GM18519 (cell line): ENCODE data around the gene PPIF.

Experiments
- ATAC-seq: cut with Tn5 transposase; IDR thresholded peaks from one replicate; pipeline ENCODE4 v1.9.1; 2021; ENCODE audit warnings: mild to moderate bottlenecking, moderate library complexity; ENCODE audit not compliant: unreplicated experiment, low FRiP score

Gene PPIF

DNA sequence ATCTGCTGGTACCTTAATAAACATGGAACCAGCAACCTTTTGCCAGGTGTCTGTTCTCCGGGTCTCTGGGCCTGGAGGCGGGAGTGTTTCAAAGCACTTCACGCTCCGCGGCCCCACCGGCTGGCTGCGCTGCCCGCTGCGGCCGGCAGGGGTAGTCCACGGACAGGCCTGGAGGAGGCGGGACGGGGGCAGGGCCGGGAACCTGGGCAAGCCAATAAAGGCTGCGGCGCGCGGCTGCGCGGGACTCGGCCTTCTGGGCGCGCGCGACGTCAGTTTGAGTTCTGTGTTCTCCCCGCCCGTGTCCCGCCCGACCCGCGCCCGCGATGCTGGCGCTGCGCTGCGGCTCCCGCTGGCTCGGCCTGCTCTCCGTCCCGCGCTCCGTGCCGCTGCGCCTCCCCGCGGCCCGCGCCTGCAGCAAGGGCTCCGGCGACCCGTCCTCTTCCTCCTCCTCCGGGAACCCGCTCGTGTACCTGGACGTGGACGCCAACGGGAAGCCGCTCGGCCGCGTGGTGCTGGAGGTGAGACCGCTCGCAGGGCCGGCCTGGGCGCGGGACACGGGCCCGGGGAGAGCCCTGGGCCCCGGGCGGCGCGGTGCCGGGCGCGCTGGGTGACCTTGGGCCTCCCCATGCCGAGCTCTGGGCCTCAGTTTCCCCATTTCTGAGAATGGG is at the start of gene PPIF:
TSS of gene PPIF (plus strand) at position 244 of the 668 bp plus-strand sequence. CDS start at position 324, 80 bp downstream.
- ATAC-seq: peak; percentile 69

GRCh38 chr10:79298403-79299244 is 48.6 kb upstream of the PPIF start:
- no peak for ATAC-seq

- ATAC-seq: no peak
Observed at GRCh38 chr10:79299397-79300241, 47.6 kb upstream of the PPIF start.

- no peak for ATAC-seq
Observed at GRCh38 chr10:79300711-79301110, 46.6 kb upstream of the PPIF start.

DNA sequence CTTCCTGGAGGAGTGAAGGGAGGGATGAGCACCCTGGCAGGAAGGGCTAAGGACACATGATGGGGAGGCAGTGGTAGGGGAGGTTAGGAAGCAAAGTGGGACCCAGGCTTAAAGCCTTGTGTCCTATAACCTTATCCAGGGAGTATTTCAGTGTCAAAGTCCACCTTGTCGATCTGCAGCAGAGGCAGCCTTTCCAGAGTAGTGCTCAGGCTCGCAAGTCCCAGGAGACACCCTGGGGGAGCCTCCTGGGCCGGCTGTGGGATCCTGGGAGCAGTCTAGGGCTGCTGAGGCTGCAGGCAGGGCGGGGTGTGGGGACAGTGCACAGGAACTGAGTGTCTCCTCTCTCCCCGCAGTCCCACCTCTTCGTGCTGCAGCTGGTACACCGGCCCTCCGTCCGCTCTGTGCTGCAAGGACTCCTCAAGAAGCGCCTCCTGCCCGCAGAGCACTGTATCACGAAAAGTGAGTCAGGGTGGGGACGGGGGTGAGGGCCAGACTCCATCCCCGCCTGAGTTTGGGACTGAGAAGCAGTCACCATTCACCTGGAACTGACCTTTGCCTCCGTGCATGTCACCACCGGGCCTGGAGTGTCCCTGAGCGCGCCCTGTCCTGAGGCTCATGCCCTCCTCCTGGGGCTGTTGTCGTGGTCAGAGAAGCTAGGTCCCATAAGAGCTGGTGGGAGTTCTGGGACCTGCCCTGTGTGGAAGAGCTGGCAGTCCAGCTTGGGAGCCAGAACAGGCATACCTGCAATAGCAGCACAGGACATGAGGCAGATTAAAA is 45.3 kb upstream of the PPIF start:
- no peak for ATAC-seq

- ATAC-seq: no peak
Observed at GRCh38 chr10:79303631-79304478, 43.4 kb upstream of the PPIF start.

DNA sequence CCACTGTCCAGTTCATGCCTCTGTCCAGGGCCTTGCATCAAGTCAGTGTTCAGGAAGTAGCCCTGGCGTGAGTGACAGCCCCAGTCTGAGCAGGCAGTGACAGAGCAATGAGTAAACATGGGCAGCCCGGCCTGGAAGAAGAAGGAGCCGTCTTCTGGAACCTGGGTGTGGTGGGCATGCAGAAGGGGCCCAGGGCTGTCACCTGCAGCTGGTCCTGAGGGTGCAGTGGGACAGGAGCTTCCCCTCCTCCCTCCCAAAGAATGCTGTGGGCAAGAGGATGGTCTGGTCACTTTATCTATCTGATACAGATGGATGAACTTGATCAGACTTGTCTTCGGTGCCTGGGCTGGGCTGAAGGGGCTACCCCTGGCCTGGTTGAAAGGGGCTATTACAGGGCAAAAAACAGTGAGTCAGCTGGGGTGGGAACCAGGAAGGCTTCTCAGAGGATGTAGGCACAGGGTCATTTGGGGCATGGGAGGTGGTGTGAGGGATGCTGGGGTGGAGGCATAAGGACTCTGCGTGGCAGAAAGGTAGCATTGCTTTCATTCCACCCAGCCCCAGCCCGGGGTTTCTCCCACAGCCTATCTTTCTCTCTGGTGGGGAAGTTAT is 42.7 kb upstream of the PPIF start:
- ATAC-seq: no peak

DNA sequence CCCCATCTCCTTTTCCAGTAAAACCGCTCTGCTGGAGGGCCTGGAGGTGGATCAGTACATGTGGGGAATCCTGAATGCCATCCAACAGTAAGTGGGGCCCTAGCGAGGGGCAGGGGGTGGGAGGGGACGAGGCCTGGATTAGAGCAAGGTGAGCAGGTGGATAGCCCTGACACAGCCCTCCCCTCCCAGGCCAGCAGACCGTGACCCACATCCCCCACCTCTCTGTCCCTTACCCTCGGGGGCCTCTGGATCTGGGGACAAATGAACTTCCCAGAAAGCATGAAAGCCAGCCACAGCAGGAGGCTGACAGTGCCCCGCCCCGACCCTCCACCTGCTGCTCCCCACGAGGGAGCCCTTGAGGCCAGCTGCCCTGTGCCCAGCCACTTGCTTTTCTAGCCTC is 41.8 kb upstream of the PPIF start:
- ATAC-seq: no peak

- ATAC-seq: no peak
Observed at GRCh38 chr10:79305988-79306387, 41.3 kb upstream of the PPIF start.

DNA sequence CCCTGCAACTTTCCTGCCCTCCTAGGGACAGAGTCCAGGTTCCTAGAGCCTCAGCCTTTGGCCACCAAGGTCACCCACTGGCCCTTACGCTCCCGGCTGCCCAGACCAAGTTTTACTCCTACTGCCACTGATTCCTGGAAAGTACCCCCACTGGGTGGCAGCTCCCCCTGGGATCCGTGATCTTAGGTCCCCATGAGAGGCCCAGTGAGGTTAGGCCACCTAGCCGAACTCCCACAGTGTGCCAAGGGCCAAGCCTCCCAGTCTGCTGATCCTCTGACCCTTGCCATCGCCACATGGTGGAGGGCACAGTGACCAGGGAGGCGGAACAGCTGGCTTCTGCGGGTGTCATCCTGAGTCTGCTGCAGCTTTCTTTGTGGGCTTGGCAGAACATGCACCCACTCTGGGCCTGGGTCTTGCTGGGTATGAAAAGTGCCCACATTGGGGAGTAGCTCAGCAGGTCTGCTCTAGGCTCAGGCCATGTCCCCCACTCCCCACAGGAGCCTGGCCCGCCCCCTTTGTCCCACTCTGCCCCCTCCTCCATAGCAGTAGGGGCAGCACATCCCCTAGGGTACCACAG is 40.5 kb upstream of the PPIF start:
- no peak for ATAC-seq

GRCh38 chr10:79308016-79308415 is 39.3 kb upstream of the PPIF start:
- no peak for ATAC-seq

DNA sequence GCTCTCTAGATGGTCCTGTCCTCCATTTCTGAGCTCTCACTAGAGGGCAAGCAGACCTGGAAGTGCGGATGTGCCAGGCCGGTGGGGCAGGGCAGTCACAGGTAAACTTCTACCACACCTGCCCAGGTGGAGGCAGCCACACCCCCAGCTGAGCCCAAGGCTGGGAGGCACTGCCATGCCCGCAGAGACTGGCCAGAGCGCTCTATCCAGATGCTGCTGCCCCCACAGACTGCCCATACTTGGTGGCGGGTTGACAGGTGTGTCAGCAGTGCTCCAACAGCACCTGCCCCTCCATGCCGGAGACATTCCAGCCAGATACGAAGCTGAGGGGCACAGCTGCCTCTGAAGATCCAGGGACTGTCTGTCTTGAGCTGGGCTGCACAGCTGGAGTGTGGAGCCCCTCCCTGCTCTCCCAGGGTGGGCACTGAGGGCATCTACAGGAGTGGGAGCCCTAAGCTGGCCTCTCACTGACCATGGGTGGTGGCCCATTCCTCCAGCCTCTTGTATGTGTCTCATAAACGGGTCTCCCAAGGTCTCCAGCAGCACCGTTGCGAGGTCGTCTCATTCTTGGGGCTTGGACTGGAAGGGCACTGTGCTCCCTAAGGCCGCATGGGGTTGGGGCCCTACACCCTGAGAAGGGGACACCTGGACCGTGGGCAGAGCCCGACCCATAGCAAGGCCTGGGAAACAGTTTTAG is 38.2 kb upstream of the PPIF start:
- no peak for ATAC-seq

DNA sequence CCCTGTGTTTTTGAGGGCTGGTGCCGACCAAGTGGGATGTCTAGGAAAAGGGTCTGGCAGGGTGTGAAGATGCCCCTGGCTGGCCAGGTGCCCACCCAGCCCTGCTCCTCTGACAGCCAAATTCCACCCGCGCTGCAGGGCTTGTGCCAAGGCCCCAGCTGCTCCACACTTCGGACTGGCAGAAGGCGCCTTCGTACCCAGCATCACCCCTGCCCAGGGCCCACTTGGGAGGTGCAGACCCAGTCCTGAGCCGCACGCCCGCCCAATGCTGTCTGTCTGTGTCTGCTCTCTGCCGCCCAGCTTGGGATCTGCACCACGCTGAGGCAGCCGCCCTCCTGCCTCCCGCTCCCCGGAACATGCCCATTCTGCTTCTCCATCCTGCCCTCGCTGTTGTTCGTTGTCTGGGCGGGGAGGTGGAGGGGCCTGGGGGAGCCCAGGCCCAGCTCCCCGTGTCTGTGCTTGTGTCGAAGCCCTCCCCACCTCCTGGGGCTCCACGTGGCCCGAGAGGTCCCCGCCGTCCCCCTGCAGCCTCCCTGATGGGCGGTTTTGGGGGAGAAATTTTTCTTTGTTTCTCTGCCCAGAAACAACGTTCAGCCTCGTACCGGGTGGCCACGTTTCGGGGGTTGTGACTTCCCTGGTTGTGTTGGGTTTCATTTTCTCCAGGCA is 36.9 kb upstream of the PPIF start:
- ATAC-seq: no peak

DNA sequence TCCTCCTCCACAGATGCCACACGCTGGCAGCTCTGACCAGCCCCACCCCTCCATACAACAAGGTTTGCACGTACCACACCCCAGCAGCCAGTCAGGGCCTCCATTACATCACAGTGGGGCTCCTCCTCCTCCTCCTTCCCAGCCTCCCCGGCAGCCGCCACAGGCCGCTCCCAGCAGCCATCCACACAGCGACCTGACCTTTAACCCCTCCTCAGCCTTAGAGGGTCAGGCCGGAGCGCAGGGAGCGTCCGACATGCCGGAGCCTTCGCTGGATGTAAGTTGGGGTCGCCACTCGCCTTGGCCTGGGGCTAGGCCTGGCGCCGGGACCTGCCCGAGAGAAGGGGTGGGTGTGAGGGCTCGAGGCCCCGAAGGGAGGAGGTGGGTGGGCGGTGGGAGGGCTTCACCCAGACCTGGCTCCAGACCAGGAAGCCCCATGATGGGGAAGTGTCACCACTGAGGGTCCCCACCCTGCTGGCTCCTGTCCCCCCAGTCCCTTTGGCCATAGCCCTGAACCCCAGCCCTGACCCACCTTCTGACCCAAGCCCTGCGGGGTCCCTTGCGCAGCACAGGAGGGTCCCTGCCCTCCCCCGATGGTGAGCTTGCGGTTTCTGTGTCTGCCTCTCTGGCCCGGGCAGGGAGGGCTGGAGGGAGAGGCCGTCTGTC is 36.2 kb upstream of the PPIF start:
- no peak for ATAC-seq

DNA sequence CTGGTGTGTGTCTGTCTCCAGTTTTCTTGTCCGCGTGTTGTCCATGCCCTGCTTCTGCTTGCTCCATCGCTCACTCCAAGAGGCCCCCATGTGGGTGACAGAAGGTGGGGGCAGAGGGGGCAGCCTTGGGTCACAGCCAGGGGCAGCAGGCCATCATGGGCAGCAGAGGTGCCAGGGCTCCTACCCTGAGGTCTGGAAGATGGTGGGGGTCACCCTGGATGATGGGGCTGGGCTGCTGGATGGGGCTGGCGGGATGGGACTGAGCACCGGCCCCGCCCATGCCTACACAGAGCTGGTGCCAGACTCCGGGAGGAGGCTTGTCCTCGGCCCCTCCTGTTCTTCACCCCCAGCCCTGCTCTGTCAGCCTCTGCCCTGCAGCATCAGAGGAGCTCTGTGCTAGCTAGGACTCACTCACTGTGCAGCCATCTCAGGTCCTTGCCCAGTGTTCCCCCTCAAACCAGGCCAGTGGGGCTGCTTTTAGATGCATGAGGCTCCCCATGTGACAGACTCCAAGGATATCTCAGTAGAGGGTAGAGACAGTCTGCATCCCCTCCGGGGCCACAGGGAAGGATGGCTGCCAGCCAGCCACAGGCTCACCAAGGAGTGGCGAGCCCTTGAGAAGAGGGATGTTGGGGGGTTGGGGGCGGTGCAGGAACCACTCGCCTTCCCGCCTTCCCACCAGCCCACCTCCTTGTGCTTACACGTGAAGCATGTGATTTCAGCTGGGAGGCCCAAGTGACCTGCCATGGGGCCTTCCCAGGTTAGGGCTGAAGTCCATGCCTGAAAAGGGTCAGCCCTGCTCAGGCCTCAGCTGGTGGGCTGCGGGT is 35.5 kb upstream of the PPIF start:
- ATAC-seq: no peak

DNA sequence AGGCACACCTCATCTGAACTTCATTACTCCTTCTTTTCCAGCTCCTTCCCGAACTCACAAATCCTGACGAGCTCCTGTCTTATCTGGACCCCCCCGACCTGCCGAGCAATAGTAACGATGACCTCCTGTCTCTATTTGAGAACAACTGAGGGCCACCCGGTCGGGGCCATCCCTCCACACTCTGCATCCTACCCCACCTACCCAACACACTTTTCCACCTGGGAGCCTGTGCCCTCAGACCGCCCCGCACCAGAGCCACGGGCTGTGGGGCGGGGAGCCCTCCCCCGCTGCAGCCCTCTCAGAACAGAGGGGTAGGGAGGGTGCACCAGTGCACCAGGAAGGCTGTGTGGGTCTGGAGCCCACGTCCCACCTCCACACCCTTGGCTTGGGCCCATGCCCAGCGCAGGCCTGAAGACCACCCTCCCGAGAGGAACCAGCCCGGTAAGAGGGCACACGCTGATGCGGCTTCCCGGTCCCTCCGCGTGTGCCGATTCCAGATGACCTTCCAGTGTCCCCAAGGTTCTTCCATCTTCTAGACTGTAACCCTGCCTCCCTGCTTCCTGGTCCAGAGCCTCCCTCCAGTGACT is 34.6 kb upstream of the PPIF start:
- no peak for ATAC-seq
